PC-3 (cell line): Measurements from ENCODE around the gene TENT5C. TPM values are rescaled to one million over a fixed set of nuclear protein-coding genes. Genes with fewer than 3 reads are reported as not detected.

Source experiments
- ATAC-seq: fragments of 200-7000 bp; cut with Tn5 transposase; 2 replicates; pipeline ENCODE4 v1.9.1; 2020; ENCODE audit warnings: mild to moderate bottlenecking, moderate library complexity
- BruUV-seq: library from RNA; stranded (reverse); fragments of 400-500 nt; replicated peaks from 2 replicates; lab custom pipeline; 2021; lab: Mats Ljungman, UMichigan
- CTCF ChIA-PET: fragments of 300-600 bp; sonication (Branson Sonifier 250); formaldehyde crosslinking; loops from one replicate; lab custom pipeline; 2022; ENCODE audit warnings: antibody characterized with exemption; lab: Charles Lee
- POLR2A ChIA-PET: fragments of 300-600 bp; sonication (Branson Sonifier 250); formaldehyde crosslinking; loops from one replicate; lab custom pipeline; 2022; ENCODE audit warnings: antibody characterized with exemption; ENCODE audit not compliant: unreplicated experiment; lab: Charles Lee
- DNase-seq: peaks from one replicate; pipeline ENCODE4 v3.0.0-alpha.2; 2015
- H2AFZ ChIP-seq: fragments of 300-600 bp; sonication (generic); 2 replicates; pipeline ENCODE4 v1.6.0; 2016; ENCODE audit warnings: antibody characterized with exemption, low read length
- H3F3A ChIP-seq: fragments of 300-600 bp; sonication (generic); one replicate; pipeline ENCODE4 v1.6.0; 2017; ENCODE audit warnings: antibody characterized with exemption, low read length, control low read depth, mild to moderate bottlenecking; ENCODE audit not compliant: unreplicated experiment
- H3K27ac ChIP-seq: fragments of 300-600 bp; sonication (generic); 2 replicates; pipeline ENCODE4 v1.5.1; 2016; ENCODE audit warnings: mild to moderate bottlenecking, low read length
- H3K27me3 ChIP-seq: fragments of 300-600 bp; sonication (generic); 2 replicates; pipeline ENCODE4 v1.6.1; 2016; ENCODE audit warnings: low read length, mixed read lengths
- H3K36me3 ChIP-seq: fragments of 300-600 bp; sonication (generic); 2 replicates; pipeline ENCODE4 v1.6.1; 2016; ENCODE audit warnings: low read depth, mixed run types, low read length, mixed read lengths
- H3K4me1 ChIP-seq: fragments of 300-600 bp; sonication (generic); 2 replicates; pipeline ENCODE4 v1.5.1; 2016; ENCODE audit warnings: low read length; ENCODE audit not compliant: insufficient read depth
- H3K4me2 ChIP-seq: fragments of 300-600 bp; sonication (generic); 2 replicates; pipeline ENCODE4 v1.6.0; 2016; ENCODE audit warnings: low read length
- H3K4me3 ChIP-seq: fragments of 300-600 bp; sonication (generic); 2 replicates; pipeline ENCODE4 v1.5.1; 2016; ENCODE audit warnings: mild to moderate bottlenecking, low read length, mixed read lengths
- H3K79me2 ChIP-seq: fragments of 300-600 bp; sonication (generic); 2 replicates; pipeline ENCODE4 v1.6.1; 2017; ENCODE audit warnings: low read length, mixed read lengths
- H3K9ac ChIP-seq: fragments of 300-600 bp; sonication (generic); 2 replicates; pipeline ENCODE4 v1.6.0; 2016; ENCODE audit warnings: mild to moderate bottlenecking, low read length
- H3K9me2 ChIP-seq: fragments of 300-600 bp; sonication (generic); replicated peaks from 2 replicates; pipeline ENCODE4 v1.6.1; 2016; ENCODE audit warnings: mixed run types, low read length, mixed read lengths
- H3K9me3 ChIP-seq: fragments of 300-600 bp; sonication (generic); 2 replicates; pipeline ENCODE4 v1.6.1; 2016; ENCODE audit warnings: low read length, mixed read lengths
- H4K20me1 ChIP-seq: fragments of 300-600 bp; sonication (generic); 2 replicates; pipeline ENCODE4 v1.6.1; 2016; ENCODE audit warnings: low read length, mixed read lengths
- CTCF ChIP-seq: fragments of 300-600 bp; sonication (generic); conservative IDR thresholded peaks from 2 replicates; pipeline ENCODE4 v1.5.1; 2017; ENCODE audit warnings: antibody characterized with exemption, low read depth, mild to moderate bottlenecking, low read length
- EZH2 ChIP-seq: fragments of 300-600 bp; sonication (generic); IDR thresholded peaks from one replicate; pipeline ENCODE4 v1.6.1; 2017; ENCODE audit warnings: antibody characterized with exemption, mild to moderate bottlenecking, low read length; ENCODE audit not compliant: unreplicated experiment
- EZH2phosphoT487 ChIP-seq: fragments of 300-600 bp; sonication (generic); IDR thresholded peaks from 2 replicates; pipeline ENCODE4 v1.6.1; 2018; ENCODE audit warnings: mild to moderate bottlenecking, antibody characterized with exemption, low read length, borderline replicate concordance
- intact Hi-C: fragments of 100-400 bp; cut with micrococcal nuclease; formaldehyde crosslinking; loops from 2 replicates; pipeline ENCODE4 v1.9.0; 2023
- total RNA-seq: library from RNA; depleted of rRNA; stranded (reverse); fragments of >200 nt; gene quantifications from 2 replicates; pipeline ENCODE4 v1.2.3, GENCODE V29; 2014

TENT5C gene
- total RNA-seq, 1 experiment from 2014 or later, result 2.4 TPM

- ATAC-seq (peak; percentile 65), DNase-seq (peak; percentile 76)
- Histone ChIP-seq H3K4me1 (peaks cover 67% of the 10 kb centered on the region), H3F3A (peaks cover 6% of the 10 kb centered on the region), H3K4me2 (peak overlapping the region; percentile 68), H3K9ac (peak overlapping the region; percentile 44), H3K9me2 (no peaks in the 10 kb centered on the region), H3K27ac (peak overlapping the region; percentile 88), H4K20me1 (no peaks in the 10 kb centered on the region), H2AFZ (no peak overlapping the region), H3K36me3 (no peaks in the 10 kb centered on the region), H3K79me2 (no peaks in the 10 kb centered on the region), H3K4me3 (peak overlapping the region; percentile 30), H3K9me3 (no peaks in the 10 kb centered on the region), H3K27me3 (no peaks in the 10 kb centered on the region)
- intact Hi-C loops, result no loop called here
- CTCF ChIA-PET, result interaction anchor here (1.0 kb wide), 1 partner anchor 127 kb away, joined by 4 read pairs; no protein-coding TSS in a partner anchor
- TF ChIP-seq EZH2, result no peak
- TF ChIP-seq CTCF, result no peak
- no peak for TF ChIP-seq EZH2phosphoT487
- POLR2A ChIA-PET, result no interaction called here
- BruUV-seq, result no TSS peak
Measured at GRCh38 chr1:117631359-117632160, 25.7 kb downstream of the TENT5C start.

DNA sequence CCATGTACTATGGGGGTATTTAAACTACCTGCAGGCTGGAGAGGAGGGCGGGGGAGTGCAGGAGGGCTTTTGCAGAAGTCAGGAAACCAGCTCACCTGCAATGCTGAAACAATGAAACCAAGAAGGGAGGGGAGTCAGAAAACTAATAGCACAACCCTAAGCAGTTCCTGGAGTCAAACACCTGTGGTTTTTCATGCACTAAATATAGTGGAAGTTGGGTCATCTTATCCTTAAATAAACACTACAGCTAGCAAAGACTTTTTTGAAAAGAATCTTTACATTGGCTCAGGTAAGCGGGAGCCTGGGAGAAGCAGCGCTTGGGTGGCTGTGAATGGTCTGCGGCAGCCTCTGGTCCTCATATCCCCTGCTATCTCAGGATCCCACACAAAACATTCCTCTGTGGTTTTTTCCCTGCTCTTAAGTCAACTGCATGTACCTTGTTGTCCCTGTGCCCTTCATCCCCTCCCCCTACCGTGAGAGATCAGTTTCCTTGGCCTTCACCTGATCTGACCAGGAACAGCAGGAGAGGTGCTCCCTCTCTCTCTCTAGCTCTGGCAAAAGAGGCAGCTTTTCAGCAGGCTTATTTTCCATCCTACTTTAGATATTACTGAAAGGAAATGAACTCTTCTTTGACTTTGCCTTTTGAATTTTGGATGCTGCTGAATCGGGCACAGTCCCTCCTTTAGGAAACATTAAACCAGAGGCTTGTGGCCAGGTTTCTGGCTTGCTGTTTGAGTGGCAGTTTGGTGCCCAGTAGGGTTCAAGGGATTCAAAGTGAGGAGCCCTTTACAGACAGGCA lies 26.6 kb downstream of the TENT5C start:
- no peaks in the 10 kb centered on the region for H3K9me3 ChIP-seq
- ATAC-seq (peak; percentile 58), DNase-seq (peak; percentile 78)
- peak overlapping the region; percentile 88 for H3K27ac ChIP-seq
- H3F3A ChIP-seq, result peaks cover 6% of the 10 kb centered on the region
- ChIA-PET POLR2A (interaction anchor here (0.6 kb wide), 1 partner anchor 23 kb away, joined by 4 read pairs; no protein-coding TSS in a partner anchor), CTCF (interaction anchor here (1.0 kb wide), 1 partner anchor 127 kb away, joined by 4 read pairs; no protein-coding TSS in a partner anchor)
- TF ChIP-seq CTCF, result no peak
- TF ChIP-seq EZH2phosphoT487, result no peak
- TF ChIP-seq EZH2, result no peak
- intact Hi-C loops, result no loop called here
- peak overlapping the region; percentile 44; the same call in 1 of the 2 replicates for H3K9ac ChIP-seq
- no peaks in the 10 kb centered on the region for H3K79me2 ChIP-seq
- no peaks in the 10 kb centered on the region for H3K27me3 ChIP-seq
- no peaks in the 10 kb centered on the region for H3K9me2 ChIP-seq
- no peaks in the 10 kb centered on the region for H4K20me1 ChIP-seq
- H2AFZ ChIP-seq, result peak overlapping the region; percentile 21
- peak overlapping the region; percentile 30; the same call in 1 of the 2 replicates for H3K4me3 ChIP-seq
- peaks cover 65% of the 10 kb centered on the region for H3K4me1 ChIP-seq
- no peaks in the 10 kb centered on the region for H3K36me3 ChIP-seq
- no TSS peak for BruUV-seq
- peak overlapping the region; percentile 68 for H3K4me2 ChIP-seq
